HFFc6 (cell line): ENCODE data around the gene ZCCHC18. TPM values are rescaled to one million over a fixed set of nuclear protein-coding genes. Genes with fewer than 3 reads are reported as not detected.
A peak's percentile ranks its signal among the peaks of the same experiment; 100 is the strongest.

Experiments
- DNase-seq: peaks from one replicate; pipeline ENCODE4 v3.0.0-alpha.2; 2018
- H3K27ac Mint-ChIP-seq: 2 replicates; pipeline ENCODE4 v1.8.0; 2020; ENCODE audit warnings: mild to moderate bottlenecking, mixed read lengths
- H3K27me3 Mint-ChIP-seq: 2 replicates; pipeline ENCODE4 v1.8.0; 2021; ENCODE audit warnings: mild to moderate bottlenecking, moderate library complexity, mixed read lengths; ENCODE audit not compliant: insufficient read depth
- H3K36me3 Mint-ChIP-seq: 2 replicates; pipeline ENCODE4 v1.8.0; 2021; ENCODE audit warnings: low read depth, mixed read lengths
- H3K4me1 Mint-ChIP-seq: 2 replicates; pipeline ENCODE4 v1.8.0; 2020; ENCODE audit warnings: low read depth, mixed read lengths
- H3K4me3 Mint-ChIP-seq: 2 replicates; pipeline ENCODE4 v1.8.0; 2020; ENCODE audit warnings: mild to moderate bottlenecking, moderate library complexity, mixed read lengths
- H3K9me3 Mint-ChIP-seq: 2 replicates; pipeline ENCODE4 v1.8.0; 2020; ENCODE audit warnings: mild to moderate bottlenecking, mixed read lengths
- CTCF ChIP-seq: fragments of 200-600 bp; sonication (generic); IDR thresholded peaks from 2 replicates; pipeline ENCODE4 v1.5.0; 2021; ENCODE audit warnings: antibody characterized with exemption, mild to moderate bottlenecking
- total RNA-seq, 6 experiments: library from RNA; stranded (reverse); fragmentation: NEBNext Ultra II Directional; extraction: Animal tissue kit (Norgen Biotek cat#: 25700); gene quantifications; 2 replicates in 1 of 6; 3 replicates in 5 of 6; pipeline ENCODE4 v1.2.3, GENCODE V29; 2021

The ZCCHC18 gene
- total RNA-seq, 6 experiments from 2014 or later, result 0.09 to 1.5 (median 0.31) TPM

GRCh38 chrX:104085477-104085876 is 26.8 kb upstream of the ZCCHC18 start:
- H3K27me3 Mint-ChIP-seq, result peaks cover 3% of the 10 kb centered on the region; the same call in 1 of the 2 replicates
- no peaks in the 10 kb centered on the region for H3K36me3 Mint-ChIP-seq
- no peak for DNase-seq
- no peak overlapping the region for H3K4me3 Mint-ChIP-seq
- TF ChIP-seq CTCF, result no peak
- H3K27ac Mint-ChIP-seq, result no peak overlapping the region
- H3K4me1 Mint-ChIP-seq, result no peaks in the 10 kb centered on the region
- H3K9me3 Mint-ChIP-seq, result no peaks in the 10 kb centered on the region

GRCh38 chrX:104085919-104086318 is 26.4 kb upstream of the ZCCHC18 start:
- DNase-seq, result no peak
- Mint-ChIP-seq H3K27ac (no peak overlapping the region), H3K4me1 (no peaks in the 10 kb centered on the region), H3K9me3 (no peaks in the 10 kb centered on the region), H3K27me3 (peaks cover 3% of the 10 kb centered on the region; the same call in 1 of the 2 replicates), H3K36me3 (no peaks in the 10 kb centered on the region), H3K4me3 (no peak overlapping the region)
- TF ChIP-seq CTCF, result no peak

GRCh38 chrX:104098151-104098808 is 14.0 kb upstream of the ZCCHC18 start:
- H3K27ac Mint-ChIP-seq, result no peak overlapping the region
- peaks cover 5% of the 10 kb centered on the region for H3K27me3 Mint-ChIP-seq
- peak; percentile 78 for TF ChIP-seq CTCF
- DNase-seq, result peak; percentile 49
- no peaks in the 10 kb centered on the region for H3K9me3 Mint-ChIP-seq
- no peaks in the 10 kb centered on the region for H3K36me3 Mint-ChIP-seq
- no peaks in the 10 kb centered on the region for H3K4me1 Mint-ChIP-seq
- H3K4me3 Mint-ChIP-seq, result no peak overlapping the region

GRCh38 chrX:104098919-104099318 is 13.4 kb upstream of the ZCCHC18 start:
- peaks cover 3% of the 10 kb centered on the region for H3K27me3 Mint-ChIP-seq
- no peaks in the 10 kb centered on the region for H3K36me3 Mint-ChIP-seq
- DNase-seq, result no peak
- H3K9me3 Mint-ChIP-seq, result no peaks in the 10 kb centered on the region
- no peak for TF ChIP-seq CTCF
- H3K4me1 Mint-ChIP-seq, result no peaks in the 10 kb centered on the region
- H3K27ac Mint-ChIP-seq, result no peak overlapping the region
- no peak overlapping the region for H3K4me3 Mint-ChIP-seq

- no peak for TF ChIP-seq CTCF
- Mint-ChIP-seq H3K27ac (no peak overlapping the region), H3K36me3 (no peaks in the 10 kb centered on the region), H3K4me3 (no peak overlapping the region), H3K4me1 (no peaks in the 10 kb centered on the region), H3K9me3 (no peaks in the 10 kb centered on the region), H3K27me3 (peaks cover 9% of the 10 kb centered on the region)
- DNase-seq, result no peak
Measured at GRCh38 chrX:104104676-104105075, 7.6 kb upstream of the ZCCHC18 start.
